HFF-Myc (cell line): ENCODE data around the gene DOCK11.
"Not testable (repeated sequence)": the region's sequence is repeated elsewhere in the genome, so short reads cannot be mapped to it uniquely, and the experiment has no call there.

Experiments
- DNase-seq: peaks from one replicate; pipeline ENCODE4 v3.0.0-alpha.2; 2011; ENCODE audit warnings: low read depth; ENCODE audit errors: extremely low read depth
- H3K4me3 ChIP-seq: replicated peaks from 2 replicates; pipeline ENCODE4 v1.5.1; 2011; ENCODE audit warnings: low read depth, mild to moderate bottlenecking, control low read depth, low read length
- CTCF ChIP-seq: IDR thresholded peaks from 2 replicates; pipeline ENCODE4 v1.5.1; 2012; ENCODE audit warnings: mild to moderate bottlenecking, low read depth, low read length, control low read depth; ENCODE audit errors: missing control alignments

DOCK11 gene

GRCh38 chrX:118726396-118726795 is 230.8 kb downstream of the DOCK11 start:
- no peak for TF ChIP-seq CTCF
- DNase-seq, result no peak
- H3K4me3 ChIP-seq, result no peak overlapping the region

- H3K4me3 ChIP-seq, result peak within 1 kb of the TSS; percentile 58
- DNase-seq, result peak; percentile 16
Measured at GRCh38 chrX:118726887-118727685, 231.5 kb downstream of the DOCK11 start, which contains the start of gene IL13RA1. Gene IL13RA1, plus strand, starts transcription at chrX:118727606. Its CDS starts 33 bp downstream, at chrX:118727639.

GRCh38 chrX:118727686-118728339 is 232.2 kb downstream of the DOCK11 start:
- DNase-seq, result no peak
- no peak for TF ChIP-seq CTCF
- H3K4me3 ChIP-seq, result peak overlapping the region; percentile 58

More at GRCh38 chrX:118726887-118727685, 231.5 kb downstream of the DOCK11 start, which contains the start of gene IL13RA1:
- TF ChIP-seq CTCF, result no peak

GRCh38 chrX:118729042-118729652 is 233.5 kb downstream of the DOCK11 start:
- no peak for TF ChIP-seq CTCF
- no peak overlapping the region for H3K4me3 ChIP-seq
- DNase-seq, result no peak

- DNase-seq, result peak; percentile 45
- no peak for TF ChIP-seq CTCF
- no peak overlapping the region for H3K4me3 ChIP-seq
Measured at GRCh38 chrX:118730500-118731247, 235.1 kb downstream of the DOCK11 start.

- not testable (repeated sequence) for H3K4me3 ChIP-seq, DNase-seq
Measured at GRCh38 chrX:118732551-118732950, 236.9 kb downstream of the DOCK11 start.
